Measurements from ENCODE around the gene SCG2. TPM values are rescaled to one million over a fixed set of nuclear protein-coding genes. Genes with fewer than 3 reads are reported as not detected.

The SCG2 gene
- total and polyA plus RNA-seq, 11 donors: 0.07 to 2.4 (median 0.19) TPM; not detected in 2

GRCh38 chr2:223549215-223549614 lies 52.9 kb downstream of the SCG2 start:
- peaks cover 0 to 3% (median 0%) of the 10 kb centered on the region in 12 donors for H3K9me3 ChIP-seq
- TF ChIP-seq POLR2A (IDR thresholded peaks at IDR 0.05): no peak
- no peak for TF ChIP-seq CTCF (IDR thresholded peaks at IDR 0.05)
- no peak overlapping the region for H3K4me3 ChIP-seq
- H3K36me3 ChIP-seq: no peaks in the 10 kb centered on the region
- no peaks in the 10 kb centered on the region for H3K27me3 ChIP-seq
- WGBS, 4 donors: 57 to 74% (median 66%) methylated on average over 8 of the region's 8 CpGs
- H3K4me1 ChIP-seq: no peaks in the 10 kb centered on the region
- no peak for ATAC-seq
- intact Hi-C loops (cut with DNase I): no loop called here
- no peak overlapping the region for H3K27ac ChIP-seq
- no peak for DNase-seq

GRCh38 chr2:223548194-223548593 lies 54.0 kb downstream of the SCG2 start:
- intact Hi-C loops (cut with DNase I): no loop called here
- H3K9me3 ChIP-seq: peaks cover 0 to 3% (median 0%) of the 10 kb centered on the region in 12 donors
- no peaks in the 10 kb centered on the region for H3K36me3 ChIP-seq
- no peak for TF ChIP-seq CTCF (IDR thresholded peaks at IDR 0.05)
- TF ChIP-seq POLR2A (IDR thresholded peaks at IDR 0.05): no peak
- no peak overlapping the region for H3K4me3 ChIP-seq
- no peaks in the 10 kb centered on the region for H3K27me3 ChIP-seq
- H3K27ac ChIP-seq: no peak overlapping the region
- ATAC-seq (no peak), DNase-seq (no peak)
- 69 to 77% (median 73%) methylated on average over 5 of the region's 5 CpGs for WGBS, 4 donors
- H3K4me1 ChIP-seq: no peaks in the 10 kb centered on the region

Other genes with a start within 250 kb of the SCG2 start
- gene AP1S3, start 235.2 kb upstream of the SCG2 start, total RNA-seq: 1 to 10 TPM in 3 of 9 donors, under 1 TPM in 5, not detected in 1; 0.31 to 3.4 (median 0.66) TPM
- under 1 TPM; 0.08 to 0.11 TPM for gene AP1S3, start 235.2 kb upstream of the SCG2 start, polyA plus RNA-seq

All from heart left ventricle (tissue), 16 donors.